Stimulated activated CD4-positive, alpha-beta T cell treated with anti-CD3 and anti-CD28 coated beads, Interleukin-12 subunit alpha, Interleukin-12 subunit beta, amount 100 ng/mL, for 48 hours (primary cell): Measurements from ENCODE around the gene ST8SIA2.

Experiments used
- DNase-seq, 3 donors: peaks; one replicate each; pipeline ENCODE4 v3.0.0-alpha.2; 2020; ENCODE audit warnings: low read depth in 2 of 3, low spot score in 1 of 3

ST8SIA2 gene

GRCh38 chr15:92485441-92485840, 91.8 kb downstream of the ST8SIA2 start:
- no peak for DNase-seq

- DNase-seq = no peak
Measured at GRCh38 chr15:92492551-92493115, 99.0 kb downstream of the ST8SIA2 start.

GRCh38 chr15:92494806-92495336, 101.2 kb downstream of the ST8SIA2 start:
- no peak for DNase-seq

DNA sequence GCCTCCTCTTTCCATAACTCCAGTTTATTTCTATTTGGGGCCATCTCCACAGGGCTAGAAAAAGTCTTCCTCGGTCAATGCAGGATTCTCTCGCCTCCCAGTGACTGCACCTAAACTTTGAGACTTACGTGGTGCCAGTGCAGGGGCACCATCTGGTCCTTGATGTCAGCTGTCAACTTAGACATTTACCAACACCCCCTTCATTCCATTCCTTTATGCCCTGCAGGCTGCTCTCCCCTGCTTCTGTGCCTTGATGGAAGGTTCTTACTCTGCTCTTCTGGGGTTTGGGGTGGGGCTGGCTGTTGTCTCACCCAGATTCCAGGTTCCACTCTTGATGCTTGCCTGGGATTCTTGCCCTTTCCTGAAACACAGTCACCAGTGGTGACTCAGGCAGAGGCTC, 101.8 kb downstream of the ST8SIA2 start:
- no peak for DNase-seq

GRCh38 chr15:92499731-92500530, 106.2 kb downstream of the ST8SIA2 start:
- no peak for DNase-seq

DNA sequence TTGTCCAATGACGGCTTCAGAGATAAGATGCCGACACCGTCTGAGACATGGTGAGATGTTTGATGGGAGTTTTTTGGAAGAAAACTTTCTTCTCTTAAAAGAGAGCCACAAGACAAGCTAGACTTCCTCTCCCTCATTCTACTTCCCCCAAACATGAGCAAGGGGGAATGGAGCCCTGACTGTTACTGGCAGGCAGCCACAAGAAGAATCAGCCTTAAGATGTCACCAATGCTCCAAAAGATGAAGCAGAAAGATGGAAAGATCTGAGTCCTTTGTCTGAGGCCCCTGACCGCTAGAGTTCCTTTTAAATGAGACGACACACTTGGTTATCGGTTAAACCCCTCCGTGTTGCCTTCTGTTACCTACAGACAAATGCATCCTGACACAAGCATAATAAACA, 108.7 kb downstream of the ST8SIA2 start:
- no peak for DNase-seq

DNA sequence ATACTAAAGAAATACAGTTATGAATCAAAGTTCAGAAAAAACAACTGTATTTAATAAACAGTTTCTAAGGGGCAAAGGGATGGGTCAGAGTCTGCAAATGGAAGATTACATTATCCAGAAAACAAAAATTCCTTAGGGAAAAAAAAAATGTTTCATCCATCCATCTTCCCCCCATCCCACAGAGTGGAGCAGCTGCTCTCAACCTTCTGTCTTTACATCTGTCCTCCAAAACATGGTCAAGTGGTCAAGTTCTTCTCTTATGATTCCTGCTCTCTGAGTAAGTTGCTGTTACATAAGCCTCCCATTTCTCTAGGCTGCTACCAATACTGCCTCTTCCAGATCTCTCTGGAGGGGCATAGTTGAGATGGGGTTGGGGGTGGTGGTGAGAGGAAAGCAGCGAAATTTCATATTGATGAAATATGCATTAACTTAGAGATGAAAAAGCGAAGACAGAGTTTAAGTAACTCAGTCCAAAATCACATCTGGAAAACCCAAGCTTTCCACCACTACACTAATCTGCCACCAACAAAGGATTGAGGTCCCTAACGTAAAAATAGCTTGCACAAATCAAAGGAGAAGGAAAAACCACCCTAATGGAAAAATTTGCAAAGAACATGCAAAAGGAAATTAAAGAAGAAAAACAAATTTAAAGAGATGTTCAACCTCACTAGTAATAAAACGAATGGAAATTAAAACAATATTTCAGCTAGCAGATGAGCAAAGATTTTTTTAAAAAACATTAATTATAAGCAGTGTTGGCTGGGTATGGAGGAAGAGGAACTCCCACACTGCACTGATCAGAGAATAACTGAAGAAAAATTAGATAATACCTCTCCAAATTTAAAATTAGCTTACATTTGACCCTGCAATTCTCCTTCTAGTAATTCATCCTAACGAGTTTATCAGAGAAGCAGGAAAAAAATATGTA, 109.5 kb downstream of the ST8SIA2 start:
- DNase-seq = no peak

DNA sequence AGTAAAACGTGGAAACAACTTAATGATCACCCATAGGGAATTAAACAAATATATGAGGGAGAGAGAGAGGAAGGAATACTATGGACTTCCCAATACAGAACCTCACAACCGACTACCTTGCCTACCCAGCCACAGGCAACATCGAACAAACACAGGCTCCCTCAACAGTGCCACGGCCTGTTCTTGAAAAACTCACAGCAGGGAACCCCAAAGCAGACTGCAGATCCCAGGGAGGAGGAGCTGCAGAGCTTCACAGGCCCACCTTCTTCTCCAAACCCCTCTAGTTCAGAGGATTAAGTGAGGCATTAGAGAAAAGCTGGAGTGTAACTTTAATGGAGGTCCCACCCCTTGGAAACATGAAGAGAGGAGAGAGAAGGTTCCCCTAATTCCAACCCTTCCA, 110.2 kb downstream of the ST8SIA2 start:
- DNase-seq = no peak

GRCh38 chr15:92505611-92506010, 111.9 kb downstream of the ST8SIA2 start:
- no peak for DNase-seq

GRCh38 chr15:92506506-92506905, 112.8 kb downstream of the ST8SIA2 start:
- DNase-seq = no peak

- no peak for DNase-seq
Measured at GRCh38 chr15:92510163-92510882, 116.6 kb downstream of the ST8SIA2 start.
